B cell (primary cell): ENCODE results near the gene ZFHX2. TPM values are rescaled to one million over a fixed set of nuclear protein-coding genes. Genes with fewer than 3 reads are reported as not detected.

Experiments used
- ATAC-seq: fragments of 200-7000 bp; cut with Tn5 transposase; one replicate; pipeline ENCODE4 v1.10.0; 2021; ENCODE audit warnings: low read depth, mild to moderate bottlenecking, moderate number of reproducible peaks, moderate library complexity
- CTCF ChIA-PET: fragments of 350-600 bp; sonication (Branson Sonifier 250); formaldehyde crosslinking; loops from one replicate; lab custom pipeline; 2021; ENCODE audit warnings: antibody characterized with exemption, inconsistent platforms; lab: Charles Lee
- POLR2A ChIA-PET: fragments of 350-600 bp; sonication (Branson Sonifier 250); formaldehyde crosslinking; loops from one replicate; lab custom pipeline; 2021; ENCODE audit warnings: antibody characterized with exemption; lab: Charles Lee
- DNase-seq: peaks from one replicate; pipeline ENCODE4 v3.0.0; 2013
- H2AFZ ChIP-seq: 2 replicates; pipeline ENCODE4 v1.6.1; 2012; ENCODE audit warnings: mild to moderate bottlenecking, low read depth, low read length; ENCODE audit not compliant: insufficient read depth, poor library complexity, severe bottlenecking
- H3K27ac ChIP-seq, 2 donors: 1 replicate in 1 of 2; 2 replicates in 1 of 2; pipeline ENCODE4 v1.5.1; 2012 to 2013; ENCODE audit warnings: low read length in 2 of 2, mild to moderate bottlenecking in 2 of 2, moderate library complexity in 1 of 2
- H3K27me3 ChIP-seq, 4 experiments: fragments of 200-600 bp in 1 of 4; sonication (generic) in 1 of 4; replicated peaks in 1 of 4; 1 replicate in 2 of 4; 2 replicates in 2 of 4; pipeline versions ENCODE4 v1.6.1 to v1.7.0; 2013 to 2016; ENCODE audit warnings: low read length in 3 of 4, mild to moderate bottlenecking in 2 of 4, mixed read lengths in 1 of 4, moderate library complexity in 1 of 4; ENCODE audit not compliant: insufficient read depth in 4 of 4, control insufficient read depth in 3 of 4; ENCODE audit errors: control extremely low read depth in 1 of 4
- H3K36me3 ChIP-seq, 2 experiments: replicated peaks in 1 of 2; 1 replicate in 1 of 2; 2 replicates in 1 of 2; pipeline versions ENCODE4 v1.6.1 to v1.7.1; 2013; ENCODE audit warnings: low read length in 1 of 2; ENCODE audit not compliant: insufficient read depth in 2 of 2, control insufficient read depth in 1 of 2; ENCODE audit errors: control extremely low read depth in 1 of 2, extremely low read depth in 1 of 2
- H3K4me1 ChIP-seq, 2 donors: fragments of 200-600 bp in 1 of 2; sonication (generic) in 1 of 2; 1 replicate in 1 of 2; 2 replicates in 1 of 2; pipeline versions ENCODE4 v1.5.1 to v1.6.1; 2013 to 2017; ENCODE audit warnings: low read length in 2 of 2; ENCODE audit not compliant: control insufficient read depth in 2 of 2, insufficient read depth in 2 of 2
- H3K4me2 ChIP-seq: replicated peaks from 2 replicates; pipeline ENCODE3; 2012; ENCODE audit warnings: mild to moderate bottlenecking, low read depth, low read length; ENCODE audit not compliant: poor library complexity, severe bottlenecking
- H3K4me3 ChIP-seq, 5 experiments: fragments of 200-600 bp in 1 of 5; sonication (generic) in 1 of 5; 1 replicate in 3 of 5; 2 replicates in 2 of 5; pipeline versions ENCODE4 v1.5.1 to v1.7.0; 2011 to 2016; ENCODE audit warnings: low read length in 4 of 5, mild to moderate bottlenecking in 4 of 5, low read depth in 2 of 5, control low read depth in 1 of 5, moderate library complexity in 1 of 5; ENCODE audit not compliant: insufficient read depth in 1 of 5; ENCODE audit errors: control extremely low read depth in 1 of 5, extremely low read depth in 1 of 5
- H3K79me2 ChIP-seq: fragments of 200-600 bp; sonication (generic); one replicate; pipeline ENCODE4 v1.6.0; 2016; ENCODE audit warnings: low read length; ENCODE audit not compliant: control insufficient read depth, insufficient read depth
- H3K9ac ChIP-seq: fragments of 200-600 bp; sonication (generic); 2 replicates; pipeline ENCODE4 v1.6.1; 2017; ENCODE audit warnings: mild to moderate bottlenecking, low read length, moderate library complexity
- H3K9me3 ChIP-seq, 3 donors: one replicate each; pipeline versions ENCODE4 v1.6.1 to v1.7.1; 2013; ENCODE audit warnings: low read length in 2 of 3; ENCODE audit not compliant: control insufficient read depth in 2 of 3, insufficient read depth in 1 of 3; ENCODE audit errors: control extremely low read depth in 1 of 3
- H4K20me1 ChIP-seq: 2 replicates; pipeline ENCODE4 v1.6.0; 2012; ENCODE audit warnings: mild to moderate bottlenecking, low read length; ENCODE audit not compliant: insufficient read depth, control insufficient read depth, poor library complexity, severe bottlenecking
- H3K27ac Mint-ChIP-seq: one replicate; pipeline ENCODE4 v1.8.0; 2021; ENCODE audit warnings: mixed read lengths
- H3K27me3 Mint-ChIP-seq: one replicate; pipeline ENCODE4 v1.8.0; 2021; ENCODE audit warnings: mixed read lengths
- H3K4me1 Mint-ChIP-seq: one replicate; pipeline ENCODE4 v1.8.0; 2021; ENCODE audit warnings: mixed read lengths
- H3K4me3 Mint-ChIP-seq: one replicate; pipeline ENCODE4 v1.8.0; 2021; ENCODE audit warnings: mixed read lengths
- H3K9me3 Mint-ChIP-seq: one replicate; pipeline ENCODE4 v1.8.0; 2022; ENCODE audit warnings: mixed read lengths; ENCODE audit not compliant: insufficient read depth
- CTCF ChIP-seq: fragments of 200-600 bp; IDR thresholded peaks from one replicate; pipeline ENCODE4 v1.8.0; 2022; ENCODE audit warnings: antibody characterized with exemption, mild to moderate bottlenecking
- EZH2 ChIP-seq: IDR thresholded peaks from 2 replicates; pipeline ENCODE4 v1.6.1; 2012; ENCODE audit warnings: borderline replicate concordance, low read depth, mild to moderate bottlenecking, moderate library complexity, low read length; ENCODE audit not compliant: insufficient read depth, poor library complexity, severe bottlenecking
- WGBS: methylation state at CpG from one replicate; pipeline ENCODE4 v1.1.5; 2013; ENCODE audit warnings: missing lambda C conversion rate; ENCODE audit not compliant: insufficient coverage; 5-methylcytosine and 5-hydroxymethylcytosine counted together
- intact Hi-C: fragments of 100-400 bp; cut with micrococcal nuclease; formaldehyde crosslinking; loops from one replicate; pipeline ENCODE4 v1.10.0; 2022
- polyA plus RNA-seq: library from polyadenylated mRNA; depleted of rRNA; stranded (reverse); fragments of >200 nt; gene quantifications from 2 replicates; pipeline ENCODE4 v1.2.3, GENCODE V29; 2012
- total RNA-seq, 2 donors: library from RNA; stranded (reverse); fragments of 120-200 nt in 1 of 2; gene quantifications; 1 replicate in 1 of 2; 2 replicates in 1 of 2; pipeline versions ENCODE4 v1.2.3 to v1.2.4, GENCODE V29; 2013 to 2022

Gene ZFHX2
- total and polyA plus RNA-seq, 2 donors (not counting 1 experiment from before 2014, with no cell fraction given) = 0.21 to 2.5 TPM

GRCh38 chr14:23542261-23542660, 9.3 kb downstream of the ZFHX2 start:
- no peak overlapping the region for H3K27ac Mint-ChIP-seq
- H3K79me2 ChIP-seq = no peaks in the 10 kb centered on the region
- no peaks in the 10 kb centered on the region for H3K9me3 Mint-ChIP-seq
- no peaks in the 10 kb centered on the region for H3K4me1 Mint-ChIP-seq
- DNase-seq (no peak), ATAC-seq (no peak)
- H3K27me3 ChIP-seq = peaks cover 0 to 5% (median 0%) of the 10 kb centered on the region in 4 experiments
- 85% methylated on average over 5 of the region's 5 CpGs for WGBS
- ChIA-PET CTCF (interaction anchor here (1.7 to 7.7 kb wide), 4 partner anchors 9 to 63 kb away, joined by 3 to 80 read pairs (median 16); partner anchors contain the start of gene ZFHX2), POLR2A (no interaction called here)
- intact Hi-C loops = no loop called here
- H3K36me3 ChIP-seq = no peaks in the 10 kb centered on the region
- no peak overlapping the region for H3K9ac ChIP-seq
- no peak overlapping the region for H3K4me3 Mint-ChIP-seq
- no peak overlapping the region for H2AFZ ChIP-seq
- TF ChIP-seq EZH2 (no peak), CTCF (no peak)
- no peak overlapping the region for H3K4me2 ChIP-seq
- no peaks in the 10 kb centered on the region for H4K20me1 ChIP-seq
- H3K27me3 Mint-ChIP-seq = peaks cover 3% of the 10 kb centered on the region
- no peak overlapping the region for H3K4me3 ChIP-seq
- H3K27ac ChIP-seq = no peak overlapping the region
- no peaks in the 10 kb centered on the region for H3K4me1 ChIP-seq
- no peaks in the 10 kb centered on the region for H3K9me3 ChIP-seq

DNA sequence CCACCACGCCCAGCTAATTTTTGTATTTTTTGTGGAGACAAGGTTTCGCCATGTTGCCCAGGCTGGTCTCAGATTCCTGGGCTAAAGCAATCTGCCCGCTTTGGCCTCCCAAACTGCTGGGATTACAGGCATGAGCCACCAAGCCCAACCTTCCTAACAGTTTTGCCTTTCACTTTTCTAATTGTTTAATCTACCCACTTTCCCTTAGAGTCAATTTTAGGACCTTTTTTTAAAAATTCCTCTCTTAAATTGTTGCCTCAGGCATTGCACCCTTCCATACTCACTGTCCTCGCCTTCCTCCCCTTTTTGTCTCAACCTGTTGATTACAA, 11.5 kb downstream of the ZFHX2 start:
- no peaks in the 10 kb centered on the region for H3K4me1 Mint-ChIP-seq
- Histone ChIP-seq H3K79me2 (no peaks in the 10 kb centered on the region), H3K36me3 (no peaks in the 10 kb centered on the region), H3K4me2 (no peak overlapping the region), H3K27ac (no peak overlapping the region), H3K4me1 (no peaks in the 10 kb centered on the region), H3K27me3 (peaks cover 0 to 5% (median 0%) of the 10 kb centered on the region in 4 experiments), H2AFZ (no peak overlapping the region), H3K9ac (no peak overlapping the region), H3K4me3 (no peak overlapping the region), H3K9me3 (no peaks in the 10 kb centered on the region), H4K20me1 (no peaks in the 10 kb centered on the region)
- WGBS = 100% methylated on average over 3 of the region's 4 CpGs
- no peak overlapping the region for H3K4me3 Mint-ChIP-seq
- ATAC-seq (no peak), DNase-seq (no peak)
- H3K27me3 Mint-ChIP-seq = peaks cover 3% of the 10 kb centered on the region
- ChIA-PET CTCF (interaction anchor here (0.6 to 7.7 kb wide), 8 partner anchors 11 to 562 kb away, joined by 3 to 80 read pairs (median 4); partner anchors contain the start of genes DHRS2, THTPA and ZFHX2), POLR2A (no interaction called here)
- TF ChIP-seq CTCF (no peak), EZH2 (no peak)
- no peaks in the 10 kb centered on the region for H3K9me3 Mint-ChIP-seq
- intact Hi-C loops = no loop called here
- H3K27ac Mint-ChIP-seq = no peak overlapping the region
